GM12891 (cell line): Measurements from ENCODE around the gene WDR27.

ENCODE experiments used
- PAX5 ChIP-seq: IDR thresholded peaks from 2 replicates; pipeline ENCODE4 v1.6.1; 2011; ENCODE audit warnings: low read length, moderate library complexity, mild to moderate bottlenecking; ENCODE audit not compliant: insufficient read depth, severe bottlenecking
- POLR2A ChIP-seq: IDR thresholded peaks from 2 replicates; pipeline ENCODE4 v1.6.1; 2011; ENCODE audit warnings: low read depth, low read length, control low read depth
- POLR2AphosphoS5 ChIP-seq: IDR thresholded peaks from 2 replicates; pipeline ENCODE4 v1.6.1; 2011; ENCODE audit warnings: low read depth, low read length, control low read depth
- POU2F2 ChIP-seq: IDR thresholded peaks from 2 replicates; pipeline ENCODE4 v1.6.1; 2011; ENCODE audit warnings: low read depth, mild to moderate bottlenecking, control low read depth, low read length, moderate library complexity
- SPI1 ChIP-seq: IDR thresholded peaks from 2 replicates; pipeline ENCODE4 v1.6.1; 2011; ENCODE audit warnings: low read depth, low read length, control low read depth
- TAF1 ChIP-seq: IDR thresholded peaks from 2 replicates; pipeline ENCODE4 v1.6.1; 2011; ENCODE audit warnings: low read depth, low read length, control low read depth

- TF ChIP-seq POLR2A (no peak), POLR2AphosphoS5 (no peak), TAF1 (no peak), SPI1 (no peak), POU2F2 (no peak), PAX5 (no peak)
These were observed 285.6 kb downstream of the WDR27 start for GRCh38 chr6:169416249-169416648.
